Measurements from ENCODE around the gene GOLGA5.
"Not testable (repeated sequence)": the region's sequence is repeated elsewhere in the genome, so short reads cannot be mapped to it uniquely, and the experiment has no call there.

GOLGA5 gene

DNA sequence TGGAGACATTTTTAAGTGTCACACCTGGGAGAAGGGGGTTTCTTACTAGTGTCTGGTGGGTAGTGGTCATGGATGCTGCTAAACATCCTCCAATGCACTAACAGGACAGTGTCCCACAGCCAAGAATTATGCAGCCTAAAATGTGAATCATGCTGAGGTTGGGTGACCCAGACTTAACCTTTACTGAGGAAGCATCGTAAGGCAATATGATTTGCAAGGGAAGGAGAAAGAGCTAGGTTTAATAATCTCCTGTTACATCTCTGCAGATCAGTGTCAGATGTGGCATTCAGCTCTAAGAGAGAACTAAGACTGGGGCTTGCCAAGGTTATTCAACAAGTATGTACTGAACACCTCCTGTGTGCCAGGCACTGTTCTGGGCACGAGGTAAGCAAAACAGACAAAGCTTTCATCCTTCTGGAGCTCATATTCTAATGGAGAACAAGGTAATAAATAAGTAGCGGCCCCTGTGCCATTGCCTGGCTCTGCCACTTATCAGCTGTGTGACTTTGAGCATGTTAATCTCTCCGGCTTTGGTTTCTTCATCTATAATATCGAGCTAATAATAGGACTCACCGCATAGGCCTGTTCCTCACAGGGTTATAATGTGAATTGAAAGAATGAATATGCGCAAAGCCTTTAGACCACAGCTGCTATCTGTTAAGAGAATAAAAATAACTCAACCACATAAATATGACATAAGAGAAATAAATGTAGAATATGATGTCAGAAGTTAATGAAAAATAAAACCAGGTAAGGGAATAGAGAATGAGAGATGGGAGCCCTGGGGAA, 13.5 kb upstream of the GOLGA5 start:
- no peak for DNase-seq (ENCODE audit: low read depth, low spot score)

DNA sequence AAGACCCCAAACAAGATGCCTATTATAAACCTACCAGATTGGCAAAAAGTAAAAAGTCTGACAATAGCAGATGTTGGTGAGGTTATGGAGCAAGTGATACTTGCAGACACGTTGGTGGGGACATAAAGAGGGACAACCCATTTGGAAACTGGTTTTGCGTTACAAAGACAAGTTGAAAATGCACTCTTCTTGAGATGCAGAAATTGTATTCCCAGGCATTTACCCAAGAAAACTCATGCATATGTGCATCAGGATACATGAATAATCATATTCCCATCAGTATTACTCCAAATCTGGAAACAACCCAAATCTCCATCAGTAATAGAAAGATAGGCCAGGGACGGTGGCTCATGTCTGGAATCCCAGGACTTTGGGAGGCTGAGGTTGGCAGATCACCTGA, 12.8 kb upstream of the GOLGA5 start:
- no peak for DNase-seq (ENCODE audit: low read depth, low spot score)

DNA sequence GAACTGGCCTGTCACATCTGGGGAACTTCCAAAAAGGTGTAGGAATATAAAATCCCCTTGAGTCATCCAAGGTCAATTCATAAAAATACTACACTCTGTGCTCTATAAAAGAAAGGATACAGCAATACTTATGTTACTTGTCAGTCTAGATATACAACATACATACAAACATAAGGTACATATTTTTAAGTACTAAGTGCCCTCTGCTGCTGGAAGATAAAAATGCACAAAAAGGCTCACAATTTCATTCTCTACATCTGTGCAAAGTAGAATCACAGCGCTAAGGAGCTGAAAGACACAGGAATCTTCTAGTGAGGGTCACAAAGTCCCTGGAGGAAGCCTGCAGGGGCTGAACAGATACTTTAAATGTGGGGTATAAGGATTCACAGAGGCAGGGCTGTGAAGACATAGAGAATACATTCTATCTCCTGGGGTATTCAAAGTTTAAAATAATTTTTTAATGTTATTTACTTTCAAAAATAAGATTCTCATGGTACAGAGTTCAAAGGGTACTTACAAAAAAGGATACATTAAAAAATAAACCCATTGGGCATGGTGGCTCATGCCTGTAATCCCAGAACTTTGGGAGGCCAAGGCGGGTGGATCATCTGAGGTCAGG, 10.2 kb upstream of the GOLGA5 start:
- peak; percentile 51 for DNase-seq (ENCODE audit: low read depth, low spot score)

DNA sequence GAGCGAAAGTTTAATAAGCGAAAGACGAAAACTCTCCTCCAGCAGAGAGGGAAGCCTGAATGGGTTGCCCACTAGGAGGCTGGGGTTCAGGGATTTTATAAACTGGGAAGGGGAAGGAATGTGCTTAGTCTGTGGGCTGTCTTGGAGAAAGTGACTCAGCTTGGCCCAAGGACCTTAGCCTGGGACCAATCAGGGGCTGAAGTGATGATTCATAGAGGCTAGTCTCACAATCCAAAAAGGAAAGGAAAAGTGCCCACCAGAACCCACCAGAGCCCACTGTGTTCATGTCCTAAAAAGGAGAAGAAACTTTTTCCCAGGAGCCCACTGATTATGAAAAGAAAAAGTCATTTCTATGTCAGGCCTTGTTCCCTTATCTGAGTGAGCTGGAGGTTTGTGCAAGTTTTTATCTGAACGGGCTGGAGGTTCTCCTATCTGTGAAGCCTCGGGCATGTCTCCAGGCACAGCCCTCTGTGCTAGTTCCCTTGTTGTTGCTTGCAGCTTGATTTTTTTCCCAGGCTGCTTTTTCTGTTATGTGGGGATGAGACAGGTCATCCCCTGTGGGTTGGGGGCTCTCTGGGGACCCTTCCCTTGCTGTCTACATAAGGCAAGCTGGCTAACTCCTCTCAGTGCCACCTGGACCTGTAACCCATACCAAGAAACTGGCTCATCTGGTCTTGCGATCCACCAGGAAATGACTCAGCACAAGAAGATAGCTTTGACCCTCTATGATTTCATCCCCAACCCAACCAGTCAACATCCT, 8.3 kb upstream of the GOLGA5 start:
- no peak for DNase-seq (ENCODE audit: low read depth, low spot score)

DNA sequence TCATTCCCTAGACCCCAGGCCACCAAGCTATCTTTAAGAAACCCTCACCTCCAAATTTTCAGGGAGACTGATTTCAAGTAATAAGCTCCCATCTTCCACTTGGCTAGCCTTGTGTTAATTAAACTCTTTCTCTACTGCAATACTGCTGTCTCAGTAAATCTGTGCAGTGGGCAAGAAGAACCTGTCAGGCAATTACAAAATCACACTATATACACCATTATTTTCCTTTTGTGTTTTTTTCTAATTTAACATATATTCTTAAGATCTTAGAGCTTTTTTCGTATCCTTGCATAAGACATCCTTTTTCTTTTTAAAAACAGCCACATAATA, 7.7 kb upstream of the GOLGA5 start:
- DNase-seq (ENCODE audit: low read depth, low spot score) = no peak

DNA sequence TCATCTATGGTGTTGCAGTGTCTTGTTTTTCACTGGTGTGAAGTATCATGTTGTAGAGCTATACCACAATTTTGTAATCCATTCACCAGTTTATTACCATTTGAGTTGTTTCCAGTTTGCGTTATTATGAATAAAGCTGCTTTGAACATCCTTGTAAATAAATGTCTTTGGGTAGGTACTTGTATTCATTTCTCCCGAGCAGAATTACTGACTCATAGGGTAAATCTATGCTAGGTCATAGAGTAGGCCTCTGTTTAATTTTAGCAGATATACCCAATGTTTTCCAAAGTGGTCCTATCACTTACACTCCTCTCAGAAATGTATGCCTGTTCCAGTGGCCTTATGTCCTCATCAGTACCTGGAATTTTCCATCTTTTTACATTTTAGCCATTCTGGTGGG, 6.6 kb upstream of the GOLGA5 start:
- no peak for DNase-seq (ENCODE audit: low read depth, low spot score)

DNA sequence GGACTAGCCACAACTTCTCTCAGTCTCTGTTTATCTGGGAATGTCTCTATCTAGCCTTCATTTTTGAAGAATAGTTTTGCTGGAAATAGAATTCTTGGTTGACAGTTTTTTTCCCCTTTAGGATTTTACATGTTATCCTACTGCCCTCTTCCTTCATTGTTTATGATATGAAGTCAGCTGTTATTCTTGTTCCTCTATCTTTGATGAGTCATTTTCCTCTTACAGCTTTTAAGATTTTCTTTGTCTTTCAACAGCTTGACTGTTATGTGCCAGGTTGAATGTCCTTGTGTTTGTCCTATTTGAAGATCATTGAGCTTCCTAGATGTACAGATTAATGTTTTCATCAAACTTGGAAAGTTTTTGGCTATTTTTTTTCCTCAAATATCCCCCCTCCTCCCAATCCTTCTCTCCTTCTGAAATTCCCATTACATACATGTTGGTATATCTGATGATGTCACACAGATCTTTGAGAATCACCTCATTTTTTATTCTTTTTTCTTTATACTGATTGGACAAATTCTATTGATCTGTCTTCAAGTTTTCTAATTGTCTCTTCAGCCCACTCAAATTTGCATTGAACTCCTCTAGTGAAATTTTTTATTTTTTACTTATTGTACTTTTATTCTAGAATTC, 4.5 kb upstream of the GOLGA5 start:
- DNase-seq (ENCODE audit: low read depth, low spot score) = no peak

DNA sequence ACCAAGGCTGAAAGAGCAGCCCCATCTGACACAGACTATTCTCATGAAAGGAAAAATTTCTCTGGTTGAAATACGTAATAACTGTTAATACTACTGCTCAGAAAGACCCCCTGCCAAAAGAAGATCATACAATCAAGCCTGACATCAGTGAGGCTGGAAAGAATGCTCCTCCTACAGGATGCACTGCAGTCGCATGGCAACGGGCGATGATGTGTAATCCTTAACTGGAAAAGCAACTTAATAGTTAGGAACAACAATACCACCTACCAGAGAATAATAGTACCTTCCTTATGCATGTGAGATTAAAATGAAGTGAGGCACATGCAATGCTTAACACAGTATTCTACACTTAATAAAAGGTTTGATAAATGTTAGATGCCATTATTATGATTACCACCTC, 1.2 kb upstream of the GOLGA5 start:
- DNase-seq (ENCODE audit: low read depth, low spot score) = no peak

GRCh38 chr14:92794547-92794941, 439 bp downstream of the GOLGA5 start:
- DNase-seq (ENCODE audit: low read depth, low spot score) = no peak

- no peak for DNase-seq (ENCODE audit: low read depth, low spot score)
Measured at GRCh38 chr14:92794961-92795360, 856 bp downstream of the GOLGA5 start.

DNA sequence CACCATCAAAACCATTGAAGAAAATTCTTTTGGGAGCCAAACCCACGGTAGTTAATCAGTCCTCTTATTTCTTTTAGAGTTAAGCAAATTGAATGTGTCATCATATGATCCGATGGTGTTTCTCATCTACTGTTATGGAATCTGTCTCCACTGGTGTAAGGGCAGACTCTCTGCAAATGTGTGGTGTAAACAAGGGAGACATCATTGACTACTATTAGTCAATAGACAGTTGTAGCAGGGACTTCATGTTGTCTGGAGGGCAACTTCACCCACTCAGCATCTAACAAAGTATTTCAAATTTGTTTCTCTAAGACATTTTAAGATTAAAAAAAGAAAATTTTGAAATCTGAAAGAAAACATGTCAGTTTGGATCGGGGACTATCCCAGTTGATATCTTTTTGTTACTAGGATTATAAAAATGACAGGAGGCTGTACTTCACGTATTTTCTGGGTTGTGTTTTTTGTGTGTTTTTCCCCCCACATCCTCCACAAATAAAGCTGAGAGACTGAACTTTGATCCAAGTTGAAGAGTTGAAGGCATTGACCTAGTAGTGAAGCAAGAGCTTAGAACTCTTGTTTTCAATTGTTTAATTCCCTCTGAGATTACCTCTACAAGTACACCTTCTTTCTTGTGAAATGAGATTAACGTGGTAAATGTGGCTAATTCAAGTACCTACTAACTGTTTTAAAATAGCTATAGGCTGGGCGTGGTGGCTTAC, 4.0 kb downstream of the GOLGA5 start:
- no peak for DNase-seq (ENCODE audit: low read depth, low spot score)

DNA sequence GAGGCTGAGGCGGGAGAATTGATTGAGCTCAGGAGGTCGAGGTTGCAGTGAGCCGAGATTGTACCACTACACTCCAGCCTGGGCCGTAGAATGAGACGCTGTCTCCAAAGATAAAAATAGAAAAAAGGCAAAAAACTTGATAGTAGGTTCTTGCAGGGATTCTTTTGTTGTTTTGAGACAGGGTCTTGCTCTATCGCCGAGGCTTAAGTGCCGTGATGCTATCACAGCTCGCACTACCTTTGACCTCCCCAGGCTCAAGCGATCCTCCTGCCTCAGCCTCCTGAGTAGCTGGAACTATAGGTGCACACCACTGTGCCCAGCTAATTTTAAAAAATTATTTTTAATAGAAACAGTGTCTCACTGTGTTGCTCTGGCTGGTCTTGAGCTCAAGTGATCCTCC, 4.7 kb downstream of the GOLGA5 start:
- no peak for DNase-seq (ENCODE audit: low read depth, low spot score)

DNA sequence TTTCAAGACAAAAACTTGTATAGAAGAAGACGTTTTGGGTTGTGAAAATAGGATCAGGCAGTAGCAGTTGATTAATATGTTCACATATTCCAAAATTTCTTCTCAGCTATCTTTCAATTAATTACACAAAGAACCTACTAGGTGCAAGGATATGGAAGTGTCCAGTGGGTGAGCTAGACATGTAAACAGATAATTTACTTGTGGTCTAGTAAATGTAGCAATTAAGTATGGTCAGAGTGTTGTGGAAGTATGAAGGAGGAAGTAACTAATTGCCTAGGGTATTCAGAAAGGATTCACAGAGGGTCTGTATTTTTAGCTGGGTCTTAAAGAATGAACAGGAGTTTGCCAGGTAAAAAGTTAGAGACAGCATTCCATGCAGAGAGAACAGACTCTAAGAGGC, 5.9 kb downstream of the GOLGA5 start:
- DNase-seq (ENCODE audit: low read depth, low spot score) = no peak

GRCh38 chr14:92800525-92800924, 6.4 kb downstream of the GOLGA5 start:
- no peak for DNase-seq (ENCODE audit: low read depth, low spot score)

DNA sequence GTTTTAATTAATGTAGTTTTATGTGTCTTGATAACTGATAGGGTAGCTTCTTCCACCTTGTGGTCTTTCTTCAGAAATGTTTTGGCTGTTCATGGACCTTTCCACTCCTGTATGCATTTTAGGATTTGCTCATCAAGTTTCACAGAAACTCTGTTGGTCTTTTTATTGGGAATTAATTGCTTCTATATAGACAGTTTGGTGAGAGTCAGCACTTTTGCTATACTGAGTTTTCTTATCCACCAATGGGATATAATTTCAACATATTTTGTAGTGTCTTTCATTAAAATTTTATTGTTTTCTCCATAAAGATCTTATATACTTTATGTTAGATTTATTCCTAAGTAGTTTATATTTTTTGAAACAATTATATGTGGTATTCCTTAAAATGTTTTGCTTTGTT, 7.8 kb downstream of the GOLGA5 start:
- no peak for DNase-seq (ENCODE audit: low read depth, low spot score)

- DNase-seq (ENCODE audit: low read depth, low spot score) = no peak
Measured at GRCh38 chr14:92802678-92803077, 8.6 kb downstream of the GOLGA5 start.

DNA sequence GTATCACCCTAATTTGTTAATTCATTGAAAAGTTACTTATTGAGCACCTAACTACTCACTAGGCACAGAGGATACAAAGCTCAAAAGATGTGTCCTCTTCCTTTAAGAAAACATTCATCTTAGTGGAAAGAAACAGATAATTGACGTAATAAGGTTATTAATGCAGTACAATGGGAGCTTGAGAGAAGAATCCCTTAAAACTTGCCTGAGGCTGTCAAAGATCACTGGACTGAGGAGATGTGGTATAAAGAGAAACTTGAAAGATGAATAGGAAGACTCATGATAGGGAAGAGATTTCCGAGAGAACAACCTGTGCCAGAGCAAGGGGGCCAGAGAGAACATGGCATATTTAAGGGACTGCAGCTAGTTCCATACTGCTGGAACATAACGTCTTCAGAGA, 19.1 kb downstream of the GOLGA5 start:
- no peak for DNase-seq (ENCODE audit: low read depth, low spot score)

DNA sequence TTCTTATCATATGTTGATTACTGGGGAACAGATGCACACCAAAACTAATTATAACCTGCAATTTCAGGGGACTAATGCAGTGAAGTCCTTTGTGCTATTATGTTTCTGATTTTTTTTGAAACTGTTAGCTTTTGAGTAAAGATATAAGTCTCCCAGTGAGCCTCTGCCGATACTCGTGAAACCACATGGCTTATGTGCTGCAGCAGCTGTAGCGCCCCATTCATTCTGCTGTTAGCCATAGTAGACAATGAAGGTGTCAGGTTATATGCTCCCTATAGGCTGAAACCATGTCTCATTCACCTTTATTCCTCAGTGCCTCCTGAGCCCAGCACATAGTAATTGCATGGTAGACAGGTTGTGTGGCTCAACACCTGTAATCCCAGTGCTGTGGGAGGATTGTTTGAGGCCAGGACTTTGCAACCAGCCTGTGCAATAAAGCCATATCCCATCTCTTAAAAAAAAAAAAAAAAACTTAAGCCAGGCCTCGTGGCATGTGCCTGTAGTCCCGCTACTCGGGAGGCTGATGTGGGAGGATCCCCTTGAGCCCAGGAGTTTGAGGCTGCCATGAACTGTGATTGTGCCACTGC, 25.0 kb downstream of the GOLGA5 start:
- no peak for DNase-seq (ENCODE audit: low read depth, low spot score)

- not testable (repeated sequence) for DNase-seq (ENCODE audit: low read depth, low spot score)
Measured at GRCh38 chr14:92819680-92820535, 25.8 kb downstream of the GOLGA5 start.

GRCh38 chr14:92820536-92820840, 26.4 kb downstream of the GOLGA5 start:
- DNase-seq (ENCODE audit: low read depth, low spot score) = not testable (repeated sequence)

- DNase-seq (ENCODE audit: low read depth, low spot score) = no peak
Measured at GRCh38 chr14:92830902-92831301, 36.8 kb downstream of the GOLGA5 start.
